Peyer's patch (tissue), 4 donors: ENCODE measurements around the gene ENPP5. TPM values are rescaled to one million over a fixed set of nuclear protein-coding genes. Genes with fewer than 3 reads are reported as not detected.

ENCODE experiments used
- DNase-seq, 3 donors: peaks; one replicate each; pipeline ENCODE4 v3.0.0-alpha.2; 2017 to 2019
- H3K27ac ChIP-seq, 4 donors: fragments of 200-600 bp; sonication (generic); one replicate each; pipeline ENCODE4 v1.5.1; 2016 to 2019
- H3K27me3 ChIP-seq, 2 donors: fragments of 200-600 bp; sonication (generic); one replicate each; pipeline ENCODE4 v1.5.1; 2019
- H3K36me3 ChIP-seq, 3 donors: fragments of 200-600 bp; sonication (generic); one replicate each; pipeline ENCODE4 v1.5.1; 2016 to 2019
- H3K4me1 ChIP-seq, 4 donors: fragments of 200-600 bp; sonication (generic); one replicate each; pipeline ENCODE4 v1.5.1; 2016 to 2019
- H3K4me3 ChIP-seq, 4 donors: fragments of 200-600 bp; sonication (generic); 1 replicate in 3 of 4; 2 replicates in 1 of 4; pipeline ENCODE4 v1.5.1; 2016 to 2019; ENCODE audit warnings: mild to moderate bottlenecking in 1 of 4
- H3K9me3 ChIP-seq, 4 donors: fragments of 200-600 bp; sonication (generic); one replicate each; pipeline ENCODE4 v1.5.1; 2016 to 2019; ENCODE audit warnings: mild to moderate bottlenecking in 1 of 4
- POLR2A ChIP-seq, 2 donors: fragments of 450-650 bp; IDR thresholded peaks; one replicate each; pipeline ENCODE4 v1.5.1; 2017; ENCODE audit warnings: antibody characterized with exemption in 2 of 2, mild to moderate bottlenecking in 2 of 2, moderate library complexity in 2 of 2
- total RNA-seq, 4 donors: library from RNA; depleted of rRNA; stranded (reverse); fragments of >200 nt; gene quantifications; one replicate each; pipeline ENCODE4 v1.1.0, GENCODE V29; 2016
- TF ChIP-seq, protein P1 (sequence below), 6 experiments: fragments of 450-650 bp in 4 of 6; fragments of 200-600 bp in 2 of 6; sonication (generic) in 1 of 6; IDR thresholded peaks; one replicate each; pipeline ENCODE4 v1.5.1; 2017 to 2019; ENCODE audit warnings: antibody characterized with exemption in 6 of 6, mild to moderate bottlenecking in 3 of 6, moderate library complexity in 1 of 6

Gene ENPP5
- total RNA-seq, 4 donors from 2014 or later, result 1.1 to 5.1 (median 2.3) TPM

DNA sequence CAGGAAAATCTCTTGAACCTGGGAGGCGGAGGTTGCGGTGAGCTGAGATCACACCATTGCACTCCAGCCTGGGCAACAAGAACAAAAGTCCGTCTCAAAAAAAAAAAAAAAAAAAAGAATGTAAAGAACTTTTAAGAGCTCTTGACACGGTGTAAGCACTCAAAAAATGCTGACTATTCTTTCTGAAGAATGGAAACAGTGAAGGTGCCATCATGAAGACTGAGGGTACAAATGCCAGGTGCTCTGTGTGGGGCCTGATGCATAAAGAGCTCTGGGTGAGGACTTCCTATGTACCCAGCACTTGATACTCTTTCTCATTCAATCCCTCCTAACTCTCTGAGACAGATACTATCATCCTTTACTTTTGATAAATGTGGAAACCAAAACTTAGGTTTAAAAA, 45.0 kb upstream of the ENPP5 start:
- TF ChIP-seq, protein P1, sequence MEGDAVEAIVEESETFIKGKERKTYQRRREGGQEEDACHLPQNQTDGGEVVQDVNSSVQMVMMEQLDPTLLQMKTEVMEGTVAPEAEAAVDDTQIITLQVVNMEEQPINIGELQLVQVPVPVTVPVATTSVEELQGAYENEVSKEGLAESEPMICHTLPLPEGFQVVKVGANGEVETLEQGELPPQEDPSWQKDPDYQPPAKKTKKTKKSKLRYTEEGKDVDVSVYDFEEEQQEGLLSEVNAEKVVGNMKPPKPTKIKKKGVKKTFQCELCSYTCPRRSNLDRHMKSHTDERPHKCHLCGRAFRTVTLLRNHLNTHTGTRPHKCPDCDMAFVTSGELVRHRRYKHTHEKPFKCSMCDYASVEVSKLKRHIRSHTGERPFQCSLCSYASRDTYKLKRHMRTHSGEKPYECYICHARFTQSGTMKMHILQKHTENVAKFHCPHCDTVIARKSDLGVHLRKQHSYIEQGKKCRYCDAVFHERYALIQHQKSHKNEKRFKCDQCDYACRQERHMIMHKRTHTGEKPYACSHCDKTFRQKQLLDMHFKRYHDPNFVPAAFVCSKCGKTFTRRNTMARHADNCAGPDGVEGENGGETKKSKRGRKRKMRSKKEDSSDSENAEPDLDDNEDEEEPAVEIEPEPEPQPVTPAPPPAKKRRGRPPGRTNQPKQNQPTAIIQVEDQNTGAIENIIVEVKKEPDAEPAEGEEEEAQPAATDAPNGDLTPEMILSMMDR (IDR thresholded peaks at IDR 0.05), result no peak
- TF ChIP-seq POLR2A (IDR thresholded peaks at IDR 0.05), result no peak
- Histone ChIP-seq H3K9me3 (no peaks in the 10 kb centered on the region), H3K4me3 (no peak overlapping the region), H3K36me3 (no peaks in the 10 kb centered on the region), H3K27me3 (no peaks in the 10 kb centered on the region), H3K27ac (no peak overlapping the region), H3K4me1 (peaks cover 0 to 10% (median 0%) of the 10 kb centered on the region in 4 donors)
- DNase-seq, result no peak

DNA sequence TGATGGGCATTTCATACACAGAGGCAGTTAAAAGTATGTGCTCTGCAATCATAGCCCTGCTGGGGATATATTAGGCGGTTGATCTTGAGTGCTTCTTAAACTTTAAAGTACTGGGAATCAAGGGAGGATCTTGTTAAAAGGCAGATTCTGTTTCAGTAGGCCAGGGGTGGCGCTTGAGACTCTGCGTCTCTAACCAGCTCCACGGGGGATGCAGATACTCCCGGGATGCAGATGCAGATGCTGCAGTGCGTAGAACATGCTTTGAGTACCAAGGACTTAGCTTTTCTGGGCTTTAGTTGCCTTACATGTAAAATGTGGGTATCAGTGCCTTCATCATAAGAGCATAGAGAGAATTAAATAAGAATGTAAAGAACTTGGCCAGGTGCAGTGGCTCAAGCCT, 44.4 kb upstream of the ENPP5 start:
- H3K27me3 ChIP-seq, result no peaks in the 10 kb centered on the region
- no peak overlapping the region for H3K4me3 ChIP-seq
- DNase-seq, result no peak
- TF ChIP-seq, protein P1 (IDR thresholded peaks at IDR 0.05), result no peak
- no peak for TF ChIP-seq POLR2A (IDR thresholded peaks at IDR 0.05)
- H3K9me3 ChIP-seq, result no peaks in the 10 kb centered on the region
- H3K27ac ChIP-seq, result no peak overlapping the region
- H3K4me1 ChIP-seq, result peaks cover 0 to 6% (median 0%) of the 10 kb centered on the region in 4 donors
- H3K36me3 ChIP-seq, result no peaks in the 10 kb centered on the region

DNA sequence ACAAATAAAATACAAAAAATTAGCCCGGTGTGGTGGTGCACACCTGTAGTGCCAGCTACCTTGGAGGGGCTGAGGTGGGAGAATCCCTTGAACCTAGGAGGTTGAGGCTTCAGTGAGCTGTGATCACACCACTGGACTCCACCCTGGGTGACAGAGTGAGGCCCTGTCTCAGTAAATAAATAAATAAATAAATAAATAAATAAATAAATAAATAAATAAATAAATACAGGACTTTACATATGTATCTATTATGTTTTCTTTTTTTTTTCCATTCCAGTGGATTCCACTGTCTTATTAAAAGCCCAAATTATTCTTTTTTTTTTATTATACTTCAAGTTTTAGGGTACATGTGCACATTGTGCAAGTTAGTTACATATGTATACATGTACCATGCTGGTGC, 41.1 kb upstream of the ENPP5 start:
- Histone ChIP-seq H3K9me3 (no peaks in the 10 kb centered on the region), H3K4me3 (no peak overlapping the region), H3K27ac (no peak overlapping the region), H3K36me3 (no peaks in the 10 kb centered on the region), H3K4me1 (no peaks in the 10 kb centered on the region), H3K27me3 (no peaks in the 10 kb centered on the region)
- no peak for DNase-seq
- TF ChIP-seq, protein P1 (IDR thresholded peaks at IDR 0.05), result no peak
- TF ChIP-seq POLR2A (IDR thresholded peaks at IDR 0.05), result no peak

DNA sequence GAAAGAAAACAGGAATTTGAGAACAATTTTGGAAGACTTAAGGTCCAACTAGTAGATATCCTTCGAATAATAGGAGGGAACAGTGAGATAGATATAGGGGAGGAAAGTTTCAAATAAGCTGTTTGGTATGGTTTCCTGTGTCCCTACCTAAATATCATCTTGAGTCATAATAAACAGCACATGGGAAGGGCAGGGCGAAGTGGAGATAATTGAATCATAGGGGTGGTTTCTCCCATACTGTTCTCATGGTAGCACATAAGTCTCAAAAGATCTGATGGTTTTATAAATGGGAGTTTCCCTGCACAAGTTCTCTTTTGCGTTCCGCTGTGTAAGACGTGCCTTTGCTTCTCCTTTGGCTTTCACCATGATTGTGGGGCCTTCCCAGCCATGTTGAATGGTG, 39.5 kb upstream of the ENPP5 start:
- H3K9me3 ChIP-seq, result no peaks in the 10 kb centered on the region
- no peaks in the 10 kb centered on the region for H3K27me3 ChIP-seq
- H3K4me3 ChIP-seq, result no peak overlapping the region
- no peaks in the 10 kb centered on the region for H3K4me1 ChIP-seq
- no peak overlapping the region for H3K27ac ChIP-seq
- no peak for DNase-seq
- no peak for TF ChIP-seq POLR2A (IDR thresholded peaks at IDR 0.05)
- TF ChIP-seq, protein P1 (IDR thresholded peaks at IDR 0.05), result no peak
- H3K36me3 ChIP-seq, result no peaks in the 10 kb centered on the region

DNA sequence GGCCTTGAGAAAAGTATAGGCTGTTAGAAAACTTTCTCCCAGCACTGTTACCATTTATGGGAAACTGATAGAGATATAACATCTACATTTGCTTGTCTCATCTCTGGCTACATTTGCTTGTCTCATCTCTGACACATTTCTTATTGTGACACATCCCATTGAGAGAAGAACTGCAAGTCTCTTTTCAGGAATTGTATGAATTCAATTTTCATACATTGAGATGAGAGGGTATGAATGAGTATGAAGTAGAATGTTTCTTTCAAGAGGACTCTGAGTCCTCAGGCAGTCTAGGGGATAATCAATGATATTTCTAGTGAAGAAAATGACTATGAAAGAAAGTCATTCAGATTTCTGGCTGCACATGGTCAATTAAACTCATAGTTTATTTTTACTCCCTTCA, 37.5 kb upstream of the ENPP5 start:
- no peaks in the 10 kb centered on the region for H3K27me3 ChIP-seq
- H3K9me3 ChIP-seq, result no peaks in the 10 kb centered on the region

DNA sequence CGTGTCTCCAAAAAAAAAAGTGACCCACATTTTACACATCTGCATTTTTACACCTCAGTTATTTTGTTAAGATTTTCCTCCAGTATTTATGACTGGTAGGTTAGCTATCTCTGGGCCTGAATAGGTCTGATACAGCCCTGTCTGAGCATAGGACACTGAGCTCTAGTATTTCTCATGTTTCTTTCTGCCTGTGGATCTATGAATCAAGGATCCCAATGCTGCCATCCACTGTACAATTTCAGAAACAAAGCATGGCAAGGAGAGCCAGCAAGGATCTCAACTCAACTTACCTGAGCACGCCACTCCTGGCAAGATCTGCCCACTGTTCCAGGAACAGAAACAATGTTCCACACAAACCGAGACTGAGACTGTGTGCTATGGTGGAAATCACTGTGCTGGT, 36.4 kb upstream of the ENPP5 start:
- no peak for TF ChIP-seq POLR2A (IDR thresholded peaks at IDR 0.05)
- TF ChIP-seq, protein P1 (IDR thresholded peaks at IDR 0.05), result peak in 2 of 6 experiments; percentile 4 to 14
- H3K4me3 ChIP-seq, result no peak overlapping the region
- H3K9me3 ChIP-seq, result no peaks in the 10 kb centered on the region
- H3K4me1 ChIP-seq, result no peaks in the 10 kb centered on the region
- no peaks in the 10 kb centered on the region for H3K36me3 ChIP-seq
- DNase-seq, result no peak
- H3K27ac ChIP-seq, result no peak overlapping the region
- H3K27me3 ChIP-seq, result no peaks in the 10 kb centered on the region

More for the DNA sequence above, 37.5 kb upstream of the ENPP5 start:
- Histone ChIP-seq H3K4me1 (no peaks in the 10 kb centered on the region), H3K27ac (no peak overlapping the region), H3K4me3 (no peak overlapping the region), H3K36me3 (no peaks in the 10 kb centered on the region)
- DNase-seq, result no peak
- TF ChIP-seq POLR2A (IDR thresholded peaks at IDR 0.05), result no peak
